ENCODE data around the gene C1QL1.

The C1QL1 gene

DNA sequence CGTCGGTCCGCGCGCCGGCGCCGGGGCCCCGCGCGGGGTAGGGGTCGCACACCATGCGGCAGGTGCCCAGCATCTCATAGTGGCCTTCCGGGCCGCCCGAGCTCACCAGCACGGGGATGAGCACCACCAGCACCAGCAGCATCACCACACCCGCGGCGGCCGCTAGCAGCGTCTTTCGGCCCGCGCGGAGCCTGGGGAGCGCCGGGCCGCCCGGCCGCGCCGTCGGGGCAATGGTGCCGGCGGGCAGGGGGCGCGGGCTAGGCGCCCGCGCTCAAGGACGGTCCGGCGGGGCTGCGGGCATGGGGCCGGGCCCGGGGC lies 237 bp downstream of the C1QL1 start:
- H3K27me3 ChIP-seq (ENCODE audit: control insufficient read depth, insufficient read depth, low read length): peaks cover 71% of the 10 kb centered on the region
- H3K4me3 ChIP-seq (ENCODE audit: low read length): no peak overlapping the region
- no peaks in the 10 kb centered on the region for H3K36me3 ChIP-seq (ENCODE audit: control insufficient read depth, insufficient read depth, low read length)

DNA sequence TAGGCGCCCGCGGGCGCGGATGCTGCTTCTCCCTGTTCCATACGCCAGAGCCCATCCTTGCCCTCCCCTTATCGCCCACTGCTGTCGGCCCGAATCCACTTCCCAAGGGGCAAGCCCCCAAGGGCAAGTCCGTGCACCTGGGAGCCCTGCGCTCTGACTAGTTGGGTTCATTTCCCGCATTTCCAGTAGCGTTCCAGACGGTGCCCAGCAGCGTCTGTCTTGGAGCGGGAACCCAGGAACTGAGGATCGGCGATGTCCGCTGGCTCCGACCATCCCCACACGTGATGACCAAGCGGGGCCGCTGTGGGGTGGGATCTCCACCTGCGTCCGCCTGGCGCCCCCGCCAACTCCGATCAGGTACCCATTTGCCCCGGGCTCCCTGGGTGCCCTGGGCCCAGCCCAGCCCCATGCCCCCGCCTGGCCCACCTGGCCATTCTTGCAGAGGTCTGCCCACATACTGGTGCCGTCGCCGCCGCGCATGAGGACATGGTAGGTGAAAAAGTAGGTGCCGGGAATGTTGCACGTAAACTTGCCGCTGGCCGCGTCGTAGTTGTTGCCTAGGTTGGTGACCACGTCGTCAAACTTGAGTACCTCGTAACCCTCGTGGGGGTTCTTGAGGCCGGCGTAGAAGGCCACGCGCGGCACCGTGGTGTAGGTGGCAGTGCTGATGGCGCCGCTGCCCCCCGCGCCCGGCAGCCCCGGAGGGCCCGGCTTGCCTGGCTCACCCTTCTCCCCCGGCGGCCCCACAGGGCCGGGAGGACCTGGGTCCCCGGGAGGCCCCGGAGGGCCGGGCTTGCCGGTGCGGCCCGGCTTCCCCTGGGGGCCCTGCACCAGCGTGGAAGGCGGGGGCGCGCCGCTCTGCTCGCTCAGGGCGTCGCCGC lies 837 bp downstream of the C1QL1 start:
- Histone ChIP-seq H3K9me3 (ENCODE audit: control insufficient read depth, low read length) (no peaks in the 10 kb centered on the region), H3K36me3 (ENCODE audit: control insufficient read depth, insufficient read depth, low read length) (no peaks in the 10 kb centered on the region), H3K9ac (ENCODE audit: low read length) (no peak overlapping the region), H3K4me1 (ENCODE audit: control insufficient read depth, insufficient read depth, low read length) (peaks cover 26% of the 10 kb centered on the region), H3K4me3 (ENCODE audit: low read length) (no peak overlapping the region), H3K27me3 (ENCODE audit: control insufficient read depth, insufficient read depth, low read length) (peaks cover 70% of the 10 kb centered on the region)

More for the DNA sequence above, 237 bp downstream of the C1QL1 start:
- Histone ChIP-seq H3K9ac (ENCODE audit: low read length) (no peak overlapping the region), H3K4me1 (ENCODE audit: control insufficient read depth, insufficient read depth, low read length) (peaks cover 26% of the 10 kb centered on the region), H3K9me3 (ENCODE audit: control insufficient read depth, low read length) (no peaks in the 10 kb centered on the region)

DNA sequence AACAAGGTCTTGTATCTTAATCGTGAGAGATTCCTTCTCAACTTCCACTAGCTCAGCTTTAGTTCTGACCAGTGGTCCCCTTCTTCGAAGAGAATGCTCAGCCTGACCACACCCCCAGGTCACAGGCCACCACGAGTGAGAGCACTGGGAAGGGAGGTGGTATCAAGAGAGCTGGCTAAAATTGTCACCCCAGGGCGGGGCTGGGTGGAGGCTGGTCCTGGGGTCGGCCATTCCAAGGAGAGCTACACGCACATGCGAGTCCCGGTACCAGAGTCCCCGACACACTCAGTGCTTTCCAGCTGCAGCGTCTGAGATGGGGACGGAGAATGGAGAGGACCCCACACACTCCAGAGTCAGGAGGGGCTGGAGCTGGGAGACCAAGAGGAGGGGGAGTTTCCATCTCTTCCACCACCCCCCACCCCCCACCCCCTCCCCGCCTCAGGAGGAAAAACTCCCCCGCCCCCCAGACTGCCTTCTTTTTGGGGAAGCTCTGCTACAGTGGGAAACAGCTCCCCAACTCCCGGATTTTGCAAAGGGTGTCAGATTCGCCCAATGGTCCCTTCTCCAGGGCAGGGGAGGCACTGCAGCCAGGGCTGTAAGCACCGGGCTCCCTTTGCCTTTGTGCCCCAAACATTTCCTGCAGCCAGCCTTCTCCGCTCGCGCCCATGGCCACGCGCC lies 1.6 kb downstream of the C1QL1 start:
- Histone ChIP-seq H3K4me3 (ENCODE audit: low read length) (no peak overlapping the region), H3K4me1 (ENCODE audit: control insufficient read depth, insufficient read depth, low read length) (peaks cover 26% of the 10 kb centered on the region), H3K9me3 (ENCODE audit: control insufficient read depth, low read length) (no peaks in the 10 kb centered on the region), H3K9ac (ENCODE audit: low read length) (no peak overlapping the region), H3K27me3 (ENCODE audit: control insufficient read depth, insufficient read depth, low read length) (peaks cover 74% of the 10 kb centered on the region), H3K36me3 (ENCODE audit: control insufficient read depth, insufficient read depth, low read length) (no peaks in the 10 kb centered on the region)

DNA sequence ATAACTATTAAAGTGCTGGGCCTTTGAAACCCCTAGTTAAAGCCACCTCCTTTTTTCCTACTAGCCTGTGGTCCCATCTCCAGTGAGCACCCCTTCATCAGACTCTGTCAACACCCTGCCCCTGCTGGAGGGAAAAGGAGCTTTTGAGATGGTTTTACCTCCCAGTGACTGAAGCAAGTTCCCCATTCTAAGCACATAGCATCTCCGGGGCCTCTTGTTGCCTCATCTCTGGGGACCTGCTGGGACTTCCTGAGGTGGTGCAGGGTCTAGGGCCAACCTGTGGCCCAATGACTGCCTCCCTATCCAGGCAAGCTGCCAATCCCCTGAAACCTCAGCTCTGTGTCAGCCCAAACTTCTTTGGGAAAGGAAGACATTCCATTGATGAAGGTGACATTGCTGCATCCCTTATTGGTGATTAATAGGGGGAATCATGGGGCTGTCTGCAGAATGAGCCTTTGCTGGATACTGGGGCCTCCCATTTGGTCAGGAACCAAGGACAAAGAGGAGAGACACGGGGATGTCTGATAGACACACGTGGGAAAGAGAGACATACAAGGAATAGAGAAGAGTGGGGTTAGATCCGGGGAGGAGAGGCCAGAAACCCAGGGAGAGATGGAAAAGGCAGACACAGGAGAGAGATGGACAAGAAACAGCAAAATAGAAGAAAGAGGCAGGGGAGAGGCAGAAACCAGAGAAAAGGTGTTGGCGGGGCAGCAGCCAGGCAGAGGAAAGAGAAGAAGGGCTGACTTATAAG lies 2.4 kb downstream of the C1QL1 start:
- Histone ChIP-seq H3K4me3 (ENCODE audit: low read length) (no peak overlapping the region), H3K9ac (ENCODE audit: low read length) (no peak overlapping the region), H3K27me3 (ENCODE audit: control insufficient read depth, insufficient read depth, low read length) (peaks cover 70% of the 10 kb centered on the region), H3K36me3 (ENCODE audit: control insufficient read depth, insufficient read depth, low read length) (no peaks in the 10 kb centered on the region), H3K4me1 (ENCODE audit: control insufficient read depth, insufficient read depth, low read length) (peaks cover 26% of the 10 kb centered on the region), H3K9me3 (ENCODE audit: control insufficient read depth, low read length) (no peaks in the 10 kb centered on the region)

DNA sequence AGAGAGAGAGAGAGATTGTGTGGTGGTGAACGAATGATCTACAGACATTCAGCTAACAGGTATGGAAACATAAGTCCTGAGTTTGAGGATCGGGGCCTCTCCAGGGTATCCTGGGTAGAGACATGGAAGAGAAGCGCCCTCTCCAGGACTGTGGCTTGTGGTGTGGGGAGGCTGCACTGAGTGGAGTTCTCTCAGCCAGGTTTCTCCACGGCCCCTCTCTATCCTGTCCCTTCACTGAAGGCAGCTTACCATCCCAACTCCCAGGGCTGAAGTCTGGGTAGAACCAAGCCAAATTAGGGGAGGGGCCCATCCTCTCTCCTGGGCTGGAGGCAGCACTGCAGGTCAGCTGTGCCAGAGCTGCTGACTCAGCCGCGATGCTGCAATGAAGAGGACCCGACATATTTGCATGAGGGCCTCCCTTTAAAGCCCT lies 6.2 kb downstream of the C1QL1 start:
- H3K9ac ChIP-seq (ENCODE audit: low read length): no peak overlapping the region
- H3K4me3 ChIP-seq (ENCODE audit: low read length): no peak overlapping the region
- no peaks in the 10 kb centered on the region for H3K9me3 ChIP-seq (ENCODE audit: control insufficient read depth, low read length)
- peaks cover 62% of the 10 kb centered on the region for H3K27me3 ChIP-seq (ENCODE audit: control insufficient read depth, insufficient read depth, low read length)
- H3K36me3 ChIP-seq (ENCODE audit: control insufficient read depth, insufficient read depth, low read length): no peaks in the 10 kb centered on the region
- peaks cover 1% of the 10 kb centered on the region for H3K4me1 ChIP-seq (ENCODE audit: control insufficient read depth, insufficient read depth, low read length)

DNA sequence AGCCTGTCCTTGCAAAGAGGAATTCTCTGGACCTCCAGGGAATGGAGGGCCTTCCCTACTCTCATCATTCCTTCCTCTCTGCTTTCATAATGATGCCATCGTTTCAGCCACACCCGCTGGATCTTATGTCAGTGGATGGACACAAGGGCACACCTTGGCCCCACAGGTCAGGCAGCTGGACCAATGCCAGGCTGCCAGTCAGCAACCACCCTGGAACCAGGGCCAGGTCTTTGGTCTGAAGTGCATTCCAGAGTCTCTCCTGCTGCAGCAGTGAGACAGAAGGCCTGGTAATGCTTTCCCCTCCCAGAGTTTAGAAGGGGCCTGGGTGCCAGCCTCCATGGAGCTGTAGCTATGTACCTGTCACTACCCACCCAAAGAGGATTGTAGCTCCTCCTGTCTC lies 7.4 kb downstream of the C1QL1 start:
- Histone ChIP-seq H3K27me3 (ENCODE audit: control insufficient read depth, insufficient read depth, low read length) (peaks cover 52% of the 10 kb centered on the region), H3K4me3 (ENCODE audit: low read length) (no peak overlapping the region), H3K9ac (ENCODE audit: low read length) (no peak overlapping the region), H3K9me3 (ENCODE audit: control insufficient read depth, low read length) (no peaks in the 10 kb centered on the region), H3K36me3 (ENCODE audit: control insufficient read depth, insufficient read depth, low read length) (no peaks in the 10 kb centered on the region), H3K4me1 (ENCODE audit: control insufficient read depth, insufficient read depth, low read length) (no peaks in the 10 kb centered on the region)

DNA sequence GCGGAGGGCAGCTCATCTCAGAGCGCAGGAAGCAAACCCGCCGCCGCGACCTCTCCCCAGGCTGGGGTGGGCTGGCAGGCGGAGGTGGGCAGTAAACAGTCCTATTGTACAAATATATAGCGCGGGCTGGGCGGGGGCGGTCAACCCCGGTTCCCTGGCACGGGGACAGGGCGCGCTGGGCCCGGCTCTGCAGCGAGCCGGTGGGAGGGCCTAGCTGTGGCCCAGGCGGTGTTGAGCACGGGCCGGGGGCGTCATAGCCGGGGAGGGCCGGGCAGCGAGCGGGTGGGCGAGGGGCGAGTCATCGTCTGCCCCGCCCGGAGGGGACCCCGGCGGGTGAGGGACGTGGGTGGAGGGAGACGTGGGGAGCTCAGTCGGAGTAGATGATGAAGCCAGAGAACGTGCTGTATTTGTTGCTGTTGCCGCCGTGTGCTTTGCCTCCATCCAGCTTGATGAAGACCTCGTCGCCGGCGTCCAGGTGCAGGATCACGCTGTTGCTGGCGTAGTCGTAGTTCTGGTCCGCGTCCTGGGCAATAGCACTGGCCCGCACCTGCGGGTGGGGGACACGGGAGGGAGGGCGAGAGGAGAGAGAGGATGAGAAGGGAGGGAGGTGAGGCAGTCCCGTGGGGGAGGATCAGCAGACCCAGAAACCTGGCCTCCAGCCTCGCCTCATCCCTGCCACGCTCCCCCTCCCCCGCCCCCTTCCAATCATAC lies 8.1 kb downstream of the C1QL1 start:
- H3K9me3 ChIP-seq (ENCODE audit: control insufficient read depth, low read length): no peaks in the 10 kb centered on the region
- peaks cover 46% of the 10 kb centered on the region for H3K27me3 ChIP-seq (ENCODE audit: control insufficient read depth, insufficient read depth, low read length)
- H3K4me1 ChIP-seq (ENCODE audit: control insufficient read depth, insufficient read depth, low read length): no peaks in the 10 kb centered on the region
- no peak overlapping the region for H3K4me3 ChIP-seq (ENCODE audit: low read length)
- no peak overlapping the region for H3K9ac ChIP-seq (ENCODE audit: low read length)
- no peaks in the 10 kb centered on the region for H3K36me3 ChIP-seq (ENCODE audit: control insufficient read depth, insufficient read depth, low read length)

DNA sequence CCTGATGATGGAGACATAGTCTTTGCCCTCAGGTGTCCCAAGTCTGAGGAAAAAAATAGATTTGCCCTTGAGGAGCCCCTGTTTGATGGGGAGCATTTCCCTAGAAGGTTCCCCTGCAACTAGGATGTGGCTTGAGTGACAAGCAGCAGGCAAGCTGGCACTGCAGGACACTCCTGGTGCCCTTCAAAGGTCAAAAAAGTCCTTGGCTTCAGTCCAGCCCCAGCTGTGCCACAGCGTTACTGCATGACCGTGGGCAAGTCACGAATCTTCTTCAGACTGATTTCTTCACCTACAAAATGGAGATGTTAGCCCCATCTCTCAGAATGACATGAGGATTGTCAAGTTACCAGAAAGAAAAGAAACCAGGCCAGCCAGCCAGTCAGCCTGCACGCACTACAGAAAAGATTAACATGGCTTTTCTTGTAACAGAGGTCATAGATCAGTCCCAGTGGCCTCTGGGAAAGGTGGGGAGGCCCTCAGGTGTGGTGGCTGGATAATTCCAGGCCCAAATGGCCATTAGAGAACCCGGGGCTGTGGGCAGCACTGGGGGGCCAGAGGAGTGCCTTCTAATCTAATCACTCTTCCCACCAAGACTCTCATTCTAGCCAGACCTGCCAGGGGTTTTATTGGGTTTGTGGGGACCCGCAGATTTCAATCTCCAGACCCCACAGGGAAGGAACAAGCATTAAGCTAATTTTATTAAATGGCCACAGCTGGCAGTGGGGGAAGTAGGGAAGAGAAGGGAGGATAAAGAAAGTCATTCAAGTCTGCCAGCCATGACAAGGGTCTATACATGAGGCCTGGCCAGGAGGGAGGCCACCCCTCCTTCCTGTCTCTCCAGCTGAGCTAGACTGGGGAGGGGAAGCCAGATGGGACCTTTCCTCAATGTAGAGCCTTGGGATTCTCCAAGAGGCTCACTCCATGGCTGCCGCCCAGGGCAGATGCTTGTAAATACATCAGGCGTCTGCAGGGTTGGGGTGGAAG lies 10.8 kb downstream of the C1QL1 start:
- Histone ChIP-seq H3K4me1 (ENCODE audit: control insufficient read depth, insufficient read depth, low read length) (no peaks in the 10 kb centered on the region), H3K4me3 (ENCODE audit: low read length) (no peak overlapping the region), H3K27me3 (ENCODE audit: control insufficient read depth, insufficient read depth, low read length) (peaks cover 34% of the 10 kb centered on the region), H3K36me3 (ENCODE audit: control insufficient read depth, insufficient read depth, low read length) (no peaks in the 10 kb centered on the region), H3K9me3 (ENCODE audit: control insufficient read depth, low read length) (no peaks in the 10 kb centered on the region), H3K9ac (ENCODE audit: low read length) (no peak overlapping the region)

DNA sequence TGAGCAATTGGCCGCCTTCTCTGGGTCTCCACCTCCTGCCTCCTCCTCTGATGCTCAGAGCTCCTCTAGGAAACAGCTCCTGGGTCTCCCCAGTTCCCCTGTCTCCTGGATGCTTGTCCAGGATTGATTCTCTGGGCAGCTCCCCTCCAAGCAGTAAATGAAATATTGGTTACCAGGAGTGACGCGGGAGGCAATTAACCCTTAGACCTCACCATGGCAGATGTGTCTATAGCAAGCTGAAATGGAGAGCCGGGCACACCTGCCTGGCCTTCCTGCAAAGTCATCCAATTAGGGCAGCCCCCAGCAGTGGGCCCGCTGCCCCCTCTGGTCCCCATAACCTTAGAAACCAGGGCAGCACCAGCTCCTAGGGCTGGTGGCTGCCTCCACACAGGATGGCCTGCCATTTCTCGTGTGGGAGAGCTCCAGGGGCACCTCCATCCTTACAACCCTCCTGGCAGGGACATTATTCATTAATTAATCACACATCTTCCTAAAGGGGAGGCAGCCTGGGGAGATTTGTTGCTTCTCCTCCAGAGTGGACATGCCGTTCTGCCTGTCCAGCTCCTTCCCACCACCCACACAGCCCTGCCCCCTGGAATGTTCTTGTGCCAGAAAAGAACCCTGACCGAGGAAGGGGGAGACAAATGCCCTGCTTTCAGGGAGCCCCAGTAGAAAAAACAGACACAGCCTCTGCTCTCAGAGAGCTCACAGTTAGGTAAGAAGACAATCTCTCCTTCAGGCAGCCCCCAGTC lies 12.3 kb downstream of the C1QL1 start:
- Histone ChIP-seq H3K9me3 (ENCODE audit: control insufficient read depth, low read length) (no peaks in the 10 kb centered on the region), H3K9ac (ENCODE audit: low read length) (no peak overlapping the region), H3K4me1 (ENCODE audit: control insufficient read depth, insufficient read depth, low read length) (no peaks in the 10 kb centered on the region), H3K27me3 (ENCODE audit: control insufficient read depth, insufficient read depth, low read length) (peaks cover 28% of the 10 kb centered on the region), H3K4me3 (ENCODE audit: low read length) (no peak overlapping the region), H3K36me3 (ENCODE audit: control insufficient read depth, insufficient read depth, low read length) (no peaks in the 10 kb centered on the region)

DNA sequence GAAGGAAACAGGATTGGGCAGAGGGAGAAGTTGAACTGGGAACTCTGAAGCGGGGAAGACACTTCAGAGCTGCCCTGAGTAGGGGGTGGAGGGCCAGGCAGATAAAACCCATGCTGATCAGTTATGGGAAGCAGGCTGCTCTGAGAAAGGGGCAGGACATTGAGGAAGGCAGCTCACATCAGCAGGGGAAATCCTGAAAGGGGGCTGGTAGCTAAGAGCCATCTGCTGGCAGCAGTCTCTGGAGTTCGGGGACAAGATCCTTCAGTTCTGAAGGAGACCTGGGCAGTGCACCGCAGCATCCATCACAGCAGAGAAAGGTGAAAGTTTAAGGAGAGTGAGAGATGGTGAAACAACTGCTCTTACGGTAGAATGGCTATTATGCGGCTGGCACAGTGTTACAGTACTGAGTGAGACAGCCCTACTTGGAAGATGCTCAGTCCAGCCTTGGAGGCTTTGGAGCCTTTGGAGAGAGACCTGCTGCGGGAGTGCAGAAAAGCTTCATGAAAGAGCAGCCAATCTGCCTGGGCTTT lies 15.1 kb downstream of the C1QL1 start:
- Histone ChIP-seq H3K4me3 (ENCODE audit: low read length) (no peak overlapping the region), H3K36me3 (ENCODE audit: control insufficient read depth, insufficient read depth, low read length) (no peaks in the 10 kb centered on the region), H3K4me1 (ENCODE audit: control insufficient read depth, insufficient read depth, low read length) (peaks cover 7% of the 10 kb centered on the region), H3K27me3 (ENCODE audit: control insufficient read depth, insufficient read depth, low read length) (peaks cover 10% of the 10 kb centered on the region), H3K9me3 (ENCODE audit: control insufficient read depth, low read length) (no peaks in the 10 kb centered on the region), H3K9ac (ENCODE audit: low read length) (no peak overlapping the region)
